Tibial artery (tissue), 4 donors: ENCODE measurements around the gene BOLL.

Experiments
- DNase-seq, 2 donors: peaks; one replicate each; pipeline ENCODE4 v3.0.0-alpha.2; 2019
- H3K27ac ChIP-seq, 2 donors: fragments of 200-600 bp; sonication (generic) in 1 of 2; 1 replicate in 1 of 2; 2 replicates in 1 of 2; pipeline ENCODE4 v1.5.1; 2018 to 2019; ENCODE audit warnings: mild to moderate bottlenecking in 1 of 2
- H3K27me3 ChIP-seq, 2 donors: fragments of 200-600 bp; sonication (generic) in 1 of 2; one replicate each; pipeline versions ENCODE4 v1.5.1 to v1.6.0; 2016 to 2019
- H3K36me3 ChIP-seq, 3 donors: fragments of 200-600 bp; sonication (generic) in 2 of 3; one replicate each; pipeline ENCODE4 v1.5.1; 2016 to 2019; ENCODE audit warnings: mild to moderate bottlenecking in 2 of 3
- H3K4me1 ChIP-seq, 4 donors: fragments of 200-600 bp; sonication (generic) in 2 of 4; 1 replicate in 3 of 4; 2 replicates in 1 of 4; pipeline ENCODE4 v1.5.1; 2016 to 2019
- H3K4me3 ChIP-seq, 2 donors: fragments of 200-600 bp; sonication (generic) in 1 of 2; 1 replicate in 1 of 2; 2 replicates in 1 of 2; pipeline ENCODE4 v1.5.1; 2018 to 2019; ENCODE audit warnings: mild to moderate bottlenecking in 2 of 2
- H3K9me3 ChIP-seq, 3 donors: fragments of 200-600 bp; sonication (generic) in 1 of 3; one replicate each; pipeline ENCODE4 v1.5.1; 2016 to 2019
- CTCF ChIP-seq, 2 experiments: fragments of 200-600 bp in 1 of 2; fragments of 450-650 bp in 1 of 2; IDR thresholded peaks; one replicate each; pipeline ENCODE4 v1.5.1; 2017 to 2019; ENCODE audit warnings: antibody characterized with exemption in 2 of 2, mild to moderate bottlenecking in 1 of 2, moderate library complexity in 1 of 2
- intact Hi-C: fragments of 100-400 bp; cut with DNase I; formaldehyde crosslinking; loops from one replicate; pipeline ENCODE4 v1.15.0; 2023; ENCODE audit warnings: low total_unique reads

Gene BOLL

GRCh38 chr2:197707316-197708213 lies 77.6 kb downstream of the BOLL start:
- H3K36me3 ChIP-seq: peaks cover 0 to 4% (median 4%) of the 10 kb centered on the region in 3 donors
- no peaks in the 10 kb centered on the region for H3K27me3 ChIP-seq
- H3K4me3 ChIP-seq: peak overlapping the region in 1 of 2 donors; percentile 89
- intact Hi-C loops: loop anchor here (5.0 to 10.0 kb wide), 3 partner anchors 255 to 417 kb away; partner anchors contain the start of genes COQ10B and SF3B1
- DNase-seq: no peak
- TF ChIP-seq CTCF (IDR thresholded peaks at IDR 0.05): peak; percentile 55 to 69
- no peak overlapping the region for H3K27ac ChIP-seq
- H3K4me1 ChIP-seq: peaks cover 0 to 42% (median 28%) of the 10 kb centered on the region in 4 donors
- no peaks in the 10 kb centered on the region for H3K9me3 ChIP-seq

DNA sequence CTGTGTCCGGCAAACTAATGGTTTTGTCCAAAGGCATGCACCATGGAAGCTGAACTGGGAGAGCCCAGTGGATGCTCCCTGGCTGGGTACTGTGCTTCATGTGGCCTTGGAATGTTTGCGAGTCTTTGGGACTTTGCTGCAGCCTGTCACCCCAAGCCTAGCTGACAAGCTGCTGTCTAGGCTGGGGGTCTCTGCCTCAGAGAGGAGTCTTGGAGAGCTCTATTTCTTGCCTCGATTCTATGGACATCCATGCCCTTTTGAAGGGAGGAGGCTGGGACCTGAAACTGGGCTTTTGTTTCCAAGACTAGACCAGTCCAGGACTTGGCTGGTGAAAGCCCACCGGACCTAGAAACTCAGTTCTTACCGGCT lies 78.3 kb downstream of the BOLL start:
- Histone ChIP-seq H3K4me3 (peak overlapping the region; percentile 89), H3K36me3 (peaks cover 0 to 4% (median 4%) of the 10 kb centered on the region in 3 donors), H3K9me3 (no peaks in the 10 kb centered on the region), H3K4me1 (peaks cover 0 to 42% (median 28%) of the 10 kb centered on the region in 4 donors), H3K27me3 (no peaks in the 10 kb centered on the region), H3K27ac (no peak overlapping the region)
- no peak for TF ChIP-seq CTCF (IDR thresholded peaks at IDR 0.05)
- no peak for DNase-seq
- intact Hi-C loops: loop anchor here (5.0 to 10.0 kb wide), 3 partner anchors 255 to 418 kb away; partner anchors contain the start of genes COQ10B and SF3B1

DNA sequence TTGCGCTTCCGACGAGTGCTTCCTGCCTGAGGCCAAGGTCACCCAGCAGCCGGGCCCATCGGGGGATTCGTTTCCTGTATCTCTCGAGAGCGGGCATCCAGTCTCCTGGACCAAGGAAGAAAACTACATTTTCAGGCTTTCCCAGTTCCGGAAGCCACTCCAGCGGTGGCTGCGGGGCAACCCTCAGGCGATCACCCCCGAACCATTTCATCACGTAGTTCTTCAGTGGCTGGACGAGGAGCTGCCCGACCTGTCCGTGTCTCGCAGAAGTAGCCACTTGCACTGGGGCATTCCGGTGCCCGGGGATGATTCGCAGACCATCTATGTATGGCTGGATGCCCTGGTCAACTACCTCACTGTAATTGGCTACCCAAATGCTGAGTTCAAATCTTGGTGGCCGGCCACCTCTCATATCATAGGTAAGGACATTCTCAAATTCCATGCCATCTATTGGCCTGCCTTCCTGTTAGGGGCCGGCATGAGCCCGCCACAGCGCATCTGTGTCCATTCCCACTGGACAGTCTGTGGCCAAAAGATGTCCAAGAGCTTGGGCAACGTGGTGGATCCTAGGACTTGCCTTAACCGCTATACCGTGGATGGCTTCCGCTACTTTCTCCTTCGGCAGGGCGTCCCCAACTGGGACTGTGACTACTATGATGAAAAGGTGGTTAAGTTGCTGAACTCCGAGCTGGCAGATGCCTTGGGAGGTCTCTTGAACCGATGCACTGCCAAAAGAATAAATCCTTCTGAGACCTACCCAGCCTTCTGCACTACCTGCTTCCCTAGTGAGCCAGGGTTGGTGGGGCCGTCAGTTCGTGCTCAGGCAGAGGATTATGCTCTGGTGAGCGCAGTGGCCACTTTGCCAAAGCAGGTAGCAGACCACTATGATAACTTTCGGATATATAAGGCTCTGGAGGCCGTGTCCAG lies 78.9 kb downstream of the BOLL start:
- intact Hi-C loops: loop anchor here (2.0 to 10.0 kb wide), 4 partner anchors 187 to 419 kb away; partner anchors contain the start of genes COQ10B and SF3B1
- Histone ChIP-seq H3K4me1 (peaks cover 0 to 42% (median 26%) of the 10 kb centered on the region in 4 donors), H3K4me3 (peak overlapping the region; percentile 89), H3K9me3 (no peaks in the 10 kb centered on the region), H3K27me3 (no peaks in the 10 kb centered on the region), H3K27ac (peak overlapping the region; percentile 70 to 73), H3K36me3 (peaks cover 0 to 4% (median 0%) of the 10 kb centered on the region in 3 donors)
- DNase-seq: no peak
- no peak for TF ChIP-seq CTCF (IDR thresholded peaks at IDR 0.05)

GRCh38 chr2:197705121-197705911 lies 79.8 kb downstream of the BOLL start, which contains the start of gene MARS2:
Gene MARS2, plus strand, starts transcription at chr2:197705369. Its CDS starts 37 bp downstream, at chr2:197705406.
- no peak for TF ChIP-seq CTCF (IDR thresholded peaks at IDR 0.05)

More at GRCh38 chr2:197705121-197705911, 79.8 kb downstream of the BOLL start, which contains the start of gene MARS2:
- Histone ChIP-seq H3K36me3 (peaks cover 0 to 2% (median 0%) of the 10 kb centered on the region in 3 donors), H3K4me1 (peaks cover 0 to 42% (median 26%) of the 10 kb centered on the region in 4 donors), H3K4me3 (peak within 1 kb of the TSS; percentile 89), H3K27me3 (no peaks in the 10 kb centered on the region), H3K27ac (peak within 1 kb of the TSS; percentile 70 to 76), H3K9me3 (no peaks in the 10 kb centered on the region)
- peak; percentile 83 to 96 for DNase-seq
- intact Hi-C loops: loop anchor here (2.0 to 10.0 kb wide), 4 partner anchors 187 to 419 kb away; partner anchors contain the start of genes COQ10B and SF3B1
